Spinal cord (tissue), 10 donors: ENCODE results near the gene SMCP. TPM values are rescaled to one million over a fixed set of nuclear protein-coding genes. Genes with fewer than 3 reads are reported as not detected.
A peak's percentile ranks its signal among the peaks of the same experiment; 100 is the strongest.

Experiments
- DNase-seq, 6 donors: peaks; one replicate each; pipeline versions ENCODE4 v3.0.0 to v3.0.0-alpha.2; 2013 to 2015; ENCODE audit warnings: low spot score in 6 of 6, low read depth in 4 of 6
- H3K27ac ChIP-seq: one replicate; pipeline ENCODE4 v1.5.1; 2013; ENCODE audit warnings: low read depth, low read length, control low read depth
- H3K27me3 ChIP-seq: one replicate; pipeline ENCODE4 v1.6.1; 2013; ENCODE audit warnings: low read length; ENCODE audit not compliant: control insufficient read depth, insufficient read depth
- H3K36me3 ChIP-seq: one replicate; pipeline ENCODE4 v1.6.1; 2013; ENCODE audit warnings: low read length; ENCODE audit not compliant: control insufficient read depth, insufficient read depth
- H3K4me1 ChIP-seq: one replicate; pipeline ENCODE4 v1.6.1; 2013; ENCODE audit warnings: low read length; ENCODE audit not compliant: control insufficient read depth, insufficient read depth
- H3K4me3 ChIP-seq: one replicate; pipeline ENCODE4 v1.5.1; 2013; ENCODE audit warnings: low read depth, low read length, control low read depth
- H3K9me3 ChIP-seq: one replicate; pipeline ENCODE4 v1.6.1; 2013; ENCODE audit warnings: low read length; ENCODE audit not compliant: control insufficient read depth, insufficient read depth
- WGBS: methylation state at CpG from one replicate; pipeline ENCODE4 v1.1.5; 2013; ENCODE audit warnings: missing lambda C conversion rate; ENCODE audit not compliant: insufficient coverage; 5-methylcytosine and 5-hydroxymethylcytosine counted together
- polyA plus RNA-seq, 2 donors: library from polyadenylated mRNA; unstranded; fragments of 120-200 nt; gene quantifications; one replicate each; pipeline ENCODE4 v1.2.1, GENCODE V29; 2013; ENCODE audit not compliant: insufficient read length in 2 of 2
- total RNA-seq, 2 donors: library from RNA; depleted of rRNA in 1 of 2; stranded (reverse); fragments of 120-200 nt in 1 of 2; fragments of >200 nt in 1 of 2; gene quantifications; one replicate each; pipeline versions ENCODE4 v1.2.3 to v1.2.4, GENCODE V29; 2013 to 2014
- donor health status: healthy.

Gene SMCP
- total and polyA plus RNA-seq, 4 donors = not detected

- H3K4me3 ChIP-seq = no peak overlapping the region
- H3K27me3 ChIP-seq = no peaks in the 10 kb centered on the region
- no peaks in the 10 kb centered on the region for H3K36me3 ChIP-seq
- no peak overlapping the region for H3K27ac ChIP-seq
- H3K4me1 ChIP-seq = no peaks in the 10 kb centered on the region
- WGBS = 62% methylated on average over 3 of the region's 9 CpGs
- DNase-seq = peak; percentile 10 to 79 (median 23)
- no peaks in the 10 kb centered on the region for H3K9me3 ChIP-seq
These were observed 8.2 kb upstream of the SMCP start for GRCh38 chr1:152869808-152870419.

GRCh38 chr1:152870831-152871730, 7.0 kb upstream of the SMCP start:
- WGBS = 100% methylated on average over 1 of the region's 17 CpGs
- Histone ChIP-seq H3K27ac (no peak overlapping the region), H3K4me1 (no peaks in the 10 kb centered on the region), H3K4me3 (no peak overlapping the region), H3K9me3 (no peaks in the 10 kb centered on the region), H3K36me3 (no peaks in the 10 kb centered on the region), H3K27me3 (no peaks in the 10 kb centered on the region)
- peak in 2 of 6 donors; percentile 20 to 28 for DNase-seq

- H3K36me3 ChIP-seq = no peaks in the 10 kb centered on the region
- DNase-seq = no peak
- H3K9me3 ChIP-seq = no peaks in the 10 kb centered on the region
- no peaks in the 10 kb centered on the region for H3K4me1 ChIP-seq
- 95% methylated on average over 5 of the region's 6 CpGs for WGBS
- no peak overlapping the region for H3K4me3 ChIP-seq
- H3K27ac ChIP-seq = no peak overlapping the region
- no peaks in the 10 kb centered on the region for H3K27me3 ChIP-seq
These were observed 6.4 kb upstream of the SMCP start for GRCh38 chr1:152871731-152872126.

- Histone ChIP-seq H3K9me3 (no peaks in the 10 kb centered on the region), H3K27ac (no peak overlapping the region), H3K4me1 (no peaks in the 10 kb centered on the region), H3K36me3 (no peaks in the 10 kb centered on the region), H3K27me3 (no peaks in the 10 kb centered on the region), H3K4me3 (no peak overlapping the region)
- peak in 1 of 6 donors; percentile 8 for DNase-seq
These were observed 4.6 kb upstream of the SMCP start for GRCh38 chr1:152873495-152873894.

GRCh38 chr1:152876827-152877226, 1.3 kb upstream of the SMCP start:
- Histone ChIP-seq H3K4me1 (no peaks in the 10 kb centered on the region), H3K27me3 (no peaks in the 10 kb centered on the region)
- 86% methylated on average over 1 of the region's 1 CpG for WGBS

GRCh38 chr1:152879559-152880198, 1.6 kb downstream of the SMCP start:
- no peaks in the 10 kb centered on the region for H3K36me3 ChIP-seq
- no peak overlapping the region for H3K27ac ChIP-seq
- no peaks in the 10 kb centered on the region for H3K4me1 ChIP-seq
- H3K27me3 ChIP-seq = no peaks in the 10 kb centered on the region
- no peaks in the 10 kb centered on the region for H3K9me3 ChIP-seq
- no peak overlapping the region for H3K4me3 ChIP-seq
- DNase-seq = no peak

More at GRCh38 chr1:152876827-152877226, 1.3 kb upstream of the SMCP start:
- H3K4me3 ChIP-seq = no peak overlapping the region
- no peak overlapping the region for H3K27ac ChIP-seq
- no peaks in the 10 kb centered on the region for H3K36me3 ChIP-seq
- DNase-seq = no peak
- no peaks in the 10 kb centered on the region for H3K9me3 ChIP-seq

GRCh38 chr1:152880316-152880715, 2.2 kb downstream of the SMCP start:
- no peak for DNase-seq
- Histone ChIP-seq H3K27ac (no peak overlapping the region), H3K9me3 (no peaks in the 10 kb centered on the region), H3K36me3 (no peaks in the 10 kb centered on the region), H3K4me1 (no peaks in the 10 kb centered on the region), H3K27me3 (no peaks in the 10 kb centered on the region), H3K4me3 (no peak overlapping the region)
- 90% methylated on average over 4 of the region's 4 CpGs for WGBS

GRCh38 chr1:152880907-152881306, 2.8 kb downstream of the SMCP start:
- Histone ChIP-seq H3K36me3 (no peaks in the 10 kb centered on the region), H3K4me1 (no peaks in the 10 kb centered on the region), H3K9me3 (no peaks in the 10 kb centered on the region), H3K4me3 (no peak overlapping the region), H3K27ac (no peak overlapping the region), H3K27me3 (no peaks in the 10 kb centered on the region)
- 74% methylated on average over 4 of the region's 5 CpGs for WGBS
- no peak for DNase-seq

GRCh38 chr1:152884085-152884484, 6.0 kb downstream of the SMCP start:
- DNase-seq = no peak
- no peaks in the 10 kb centered on the region for H3K27me3 ChIP-seq
- no peaks in the 10 kb centered on the region for H3K36me3 ChIP-seq
- H3K9me3 ChIP-seq = no peaks in the 10 kb centered on the region
- no peak overlapping the region for H3K4me3 ChIP-seq
- no peak overlapping the region for H3K27ac ChIP-seq
- no peaks in the 10 kb centered on the region for H3K4me1 ChIP-seq
